ENCODE results near the gene TUB. TPM values are rescaled to one million over a fixed set of nuclear protein-coding genes. Genes with fewer than 3 reads are reported as not detected.

TUB gene
- total and polyA plus RNA-seq, 2 of the 8 experiments (the other 6 are each of a cell fraction or from before 2014, with no cell fraction given): 15.3 to 31.3 TPM

- Histone ChIP-seq H3K4me3 (ENCODE audit: extremely low read depth in 1 of 4, insufficient read depth in 2 of 4, low read depth in 3 of 4, low read length in 4 of 4) (no peak overlapping the region), H2AFZ (ENCODE audit: low read length) (no peak overlapping the region), H4K91ac (replicated peaks; ENCODE audit: insufficient read length, low read length) (no peak overlapping the region), H2BK12ac (ENCODE audit: low read depth, low read length) (no peak overlapping the region), H3K4me1 (replicated peaks in 1 of 4; ENCODE audit: control insufficient read depth in 3 of 4, insufficient read depth in 4 of 4, low read length in 3 of 4) (no peaks in the 10 kb centered on the region), H3K27ac (ENCODE audit: low read depth, low read length) (no peak overlapping the region), H2BK5ac (ENCODE audit: low read depth, low read length) (no peak overlapping the region), H3K9me3 (ENCODE audit: insufficient read depth in 2 of 2, low read depth in 1 of 2, low read length in 1 of 2) (no peaks in the 10 kb centered on the region), H3K18ac (ENCODE audit: extremely low read depth, low read length) (no peak overlapping the region), H3K4ac (replicated peaks; ENCODE audit: insufficient read length, low read depth, low read length) (no peak overlapping the region), H3K9ac (replicated peaks in 1 of 4; ENCODE audit: extremely low read depth in 1 of 4, low read depth in 3 of 4, low read length in 3 of 4) (no peak overlapping the region), H2BK120ac (replicated peaks; ENCODE audit: low read depth, low read length) (no peak overlapping the region), H3K79me2 (ENCODE audit: control insufficient read depth in 1 of 2, insufficient read depth in 2 of 2, low read length in 2 of 2) (no peaks in the 10 kb centered on the region), H3K36me3 (ENCODE audit: control insufficient read depth in 2 of 4, insufficient read depth in 4 of 4, low read length in 3 of 4) (no peaks in the 10 kb centered on the region), H3K79me1 (ENCODE audit: low read depth, low read length) (no peaks in the 10 kb centered on the region), H2BK15ac (ENCODE audit: low read length) (no peak overlapping the region), H4K5ac (ENCODE audit: insufficient read length, low read depth, low read length) (no peak overlapping the region), H3K23me2 (ENCODE audit: low read depth, low read length) (no peaks in the 10 kb centered on the region), H2BK20ac (ENCODE audit: low read length) (no peak overlapping the region), H3K4me2 (ENCODE audit: insufficient read depth in 1 of 2, low read depth in 2 of 2, low read length in 2 of 2) (no peak overlapping the region), H3K14ac (ENCODE audit: insufficient read length) (no peak overlapping the region), H3K56ac (replicated peaks; ENCODE audit: insufficient read length, low read depth, low read length) (no peak overlapping the region), H2AK5ac (ENCODE audit: low read depth, low read length) (no peak overlapping the region), H4K8ac (ENCODE audit: extremely low read depth, insufficient read depth, low read length) (no peak overlapping the region), H3K27me3 (replicated peaks in 1 of 4; ENCODE audit: control insufficient read depth in 3 of 4, extremely low read depth in 1 of 4, insufficient read depth in 3 of 4, low read length in 3 of 4) (no peaks in the 10 kb centered on the region), H3K23ac (ENCODE audit: insufficient read length) (no peak overlapping the region), H4K20me1 (replicated peaks in 1 of 2; ENCODE audit: control insufficient read depth in 1 of 2, insufficient read depth in 2 of 2, low read length in 2 of 2) (no peaks in the 10 kb centered on the region)
- TF ChIP-seq EZH2 (IDR thresholded peaks at IDR 0.05; ENCODE audit: low read depth, low read length, severe bottlenecking): no peak
- no peak for TF ChIP-seq POLR2AphosphoS5 (IDR thresholded peaks at IDR 0.05; ENCODE audit: low read depth, low read length)
- TF ChIP-seq CTCF (IDR thresholded peaks at IDR 0.05; ENCODE audit: control extremely low read depth in 1 of 3, insufficient read depth in 1 of 3, low read depth in 1 of 3, low read length in 3 of 3): no peak
- no peak for TF ChIP-seq RXRA (IDR thresholded peaks at IDR 0.05; ENCODE audit: insufficient read depth, low read depth, low read length)
- 78% methylated on average over 3 of the region's 3 CpGs; no CpG with 5 or more reads in 1 of the 2 experiments for WGBS, 2 experiments (ENCODE audit: extremely low coverage in 1 of 2, insufficient coverage in 1 of 2, insufficient read length in 1 of 2, insufficient replicate concordance in 2 of 2, low coverage in 1 of 2, low lambda C conversion rate in 2 of 2, missing lambda C conversion rate in 1 of 2)
- peak in 1 of 2 experiments; percentile 16 for DNase-seq (ENCODE audit: low read depth in 1 of 2, low spot score in 2 of 2)
- POLR2A ChIA-PET (ENCODE audit: partially characterized antibody): no interaction called here
- CTCF ChIA-PET (ENCODE audit: partially characterized antibody): interaction anchor here (2.2 to 31.7 kb wide), 5 partner anchors 10 to 44 kb away, joined by 4 to 1283 read pairs (median 43); partner anchors contain the start of gene TUB
- no peak for FAIRE-seq
These were observed 33.6 kb upstream of the TUB start for GRCh38 chr11:8047382-8047781.
